ENCODE data around the gene PPM1M.
"Not testable (repeated sequence)": the region's sequence is repeated elsewhere in the genome, so short reads cannot be mapped to it uniquely, and the experiment has no call there.

The PPM1M gene

DNA sequence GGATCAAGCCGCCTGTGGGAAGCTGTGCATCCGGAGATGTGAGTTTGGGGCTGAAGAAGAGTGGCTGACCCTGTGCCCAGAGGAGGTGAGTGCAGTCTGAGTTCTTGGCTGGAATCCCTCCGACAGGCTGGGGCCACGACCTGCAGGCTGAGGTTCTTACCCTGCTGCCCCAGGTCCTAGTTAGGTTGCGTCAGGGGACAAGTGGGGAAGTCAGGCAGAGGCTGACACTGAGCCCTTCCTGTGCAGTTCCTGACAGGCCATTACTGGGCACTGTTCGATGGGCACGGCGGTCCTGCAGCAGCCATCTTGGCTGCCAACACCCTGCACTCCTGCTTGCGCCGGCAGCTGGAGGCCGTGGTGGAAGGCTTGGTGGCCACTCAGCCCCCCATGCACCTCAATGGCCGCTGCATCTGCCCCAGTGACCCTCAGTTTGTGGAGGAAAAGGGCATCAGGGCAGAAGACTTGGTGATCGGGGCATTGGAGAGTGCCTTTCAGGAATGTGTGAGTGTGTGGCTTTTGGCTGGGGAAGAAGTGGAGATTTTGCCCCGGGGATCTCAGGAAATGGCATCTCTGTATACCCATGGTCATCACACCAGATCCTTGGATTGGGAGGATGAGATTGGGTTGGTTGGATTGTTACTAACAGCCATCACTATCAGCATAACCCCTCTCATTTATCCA lies 1.3 kb downstream of the PPM1M start:
- no peak for DNase-seq (ENCODE audit: low read depth)

DNA sequence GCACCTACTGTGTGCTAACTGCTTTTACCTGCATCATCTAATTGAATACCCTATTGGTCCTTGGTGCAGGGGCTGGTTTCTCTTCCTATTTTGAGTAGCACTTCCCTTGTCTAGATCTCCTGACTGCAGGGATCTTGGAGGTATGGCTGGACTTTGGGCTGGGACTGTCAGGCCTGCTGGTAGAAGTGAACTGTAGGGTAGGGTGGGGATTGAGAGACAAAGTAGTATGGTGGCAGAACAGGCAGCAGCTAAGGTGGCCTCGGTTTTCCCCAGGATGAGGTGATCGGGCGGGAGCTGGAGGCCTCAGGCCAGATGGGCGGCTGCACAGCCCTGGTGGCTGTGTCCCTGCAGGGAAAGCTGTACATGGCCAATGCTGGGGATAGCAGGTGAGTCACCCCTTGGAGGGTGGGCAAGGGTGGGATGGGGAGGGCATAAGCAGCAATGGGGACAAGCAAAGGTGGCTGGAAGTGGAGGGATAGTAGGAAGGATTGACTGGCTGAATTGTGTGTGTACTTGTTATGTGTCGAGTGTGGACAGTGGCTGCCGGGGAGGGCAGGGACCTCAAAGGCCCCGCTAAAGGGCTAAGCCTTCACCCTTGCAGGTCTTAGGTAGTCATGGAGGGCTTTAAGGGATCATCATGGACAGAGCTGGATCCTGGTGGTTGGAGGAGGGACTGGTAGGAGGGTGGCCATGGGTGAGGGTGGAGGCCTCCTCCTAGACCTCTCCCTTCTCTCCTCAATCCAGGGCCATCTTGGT lies 2.0 kb downstream of the PPM1M start:
- DNase-seq (ENCODE audit: low read depth) = no peak

DNA sequence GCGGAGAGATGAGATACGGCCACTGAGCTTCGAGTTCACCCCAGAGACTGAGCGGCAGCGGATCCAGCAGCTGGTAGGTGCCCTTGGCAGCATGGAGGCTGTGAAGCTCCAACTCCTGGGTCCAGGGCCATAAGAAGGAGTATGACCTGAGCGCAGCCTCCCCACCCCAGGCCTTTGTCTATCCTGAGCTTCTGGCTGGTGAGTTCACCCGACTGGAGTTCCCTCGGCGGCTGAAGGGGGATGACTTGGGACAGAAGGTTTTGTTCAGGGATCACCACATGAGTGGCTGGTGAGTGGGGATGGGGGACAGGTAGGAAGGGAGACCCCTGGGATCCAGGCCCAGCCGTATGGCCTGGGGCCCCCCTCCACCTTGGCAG lies 2.6 kb downstream of the PPM1M start:
- DNase-seq (ENCODE audit: low read depth) = no peak

DNA sequence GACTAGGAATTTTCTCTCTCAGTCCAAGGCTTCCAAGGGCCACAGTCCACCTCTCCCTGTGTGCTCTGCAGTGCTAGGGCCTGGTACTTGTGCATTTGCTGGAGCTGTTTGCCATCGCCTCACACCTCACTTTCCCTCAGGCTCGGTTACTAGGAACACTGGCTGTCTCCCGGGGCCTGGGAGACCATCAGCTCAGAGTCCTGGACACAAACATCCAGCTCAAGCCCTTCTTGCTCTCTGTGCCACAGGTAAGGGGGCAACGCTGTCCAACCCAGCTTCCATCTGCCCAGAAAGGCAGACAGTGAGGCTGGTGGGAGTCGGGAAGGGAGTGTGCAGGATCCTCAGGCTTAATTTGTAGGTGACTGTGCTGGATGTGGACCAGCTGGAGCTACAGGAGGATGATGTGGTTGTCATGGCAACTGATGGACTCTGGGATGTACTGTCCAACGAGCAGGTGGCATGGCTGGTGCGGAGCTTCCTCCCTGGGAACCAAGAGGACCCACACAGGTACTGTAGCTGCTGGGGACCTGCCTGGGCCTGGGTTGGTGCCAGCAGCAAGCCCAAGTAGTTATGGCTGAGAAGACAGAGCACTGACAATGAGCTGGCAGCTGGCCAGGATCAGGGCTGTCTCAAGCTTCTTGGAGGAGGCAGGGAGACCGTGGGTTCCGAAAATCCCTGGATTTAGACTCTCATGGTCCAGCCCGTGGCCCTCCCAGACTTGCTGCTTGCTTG lies 3.4 kb downstream of the PPM1M start:
- DNase-seq (ENCODE audit: low read depth) = no peak

DNA sequence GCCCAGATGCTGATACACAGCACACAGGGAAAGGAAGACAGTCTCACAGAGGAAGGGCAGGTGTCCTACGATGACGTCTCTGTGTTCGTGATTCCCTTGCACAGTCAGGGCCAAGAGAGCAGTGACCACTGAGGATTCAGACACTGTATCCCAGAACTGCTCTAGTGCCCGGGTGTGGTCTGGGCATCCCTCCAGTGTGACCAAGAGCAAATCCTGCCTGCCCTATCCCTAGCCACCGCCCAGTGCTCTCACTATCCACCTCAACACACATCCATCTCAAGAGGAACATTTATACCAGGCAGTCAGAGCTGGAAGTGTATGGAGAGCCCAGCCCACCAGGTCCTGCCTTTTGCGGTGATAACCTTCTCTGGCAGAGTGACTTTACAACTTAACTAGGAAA lies 4.1 kb downstream of the PPM1M start:
- no peak for DNase-seq (ENCODE audit: low read depth)

DNA sequence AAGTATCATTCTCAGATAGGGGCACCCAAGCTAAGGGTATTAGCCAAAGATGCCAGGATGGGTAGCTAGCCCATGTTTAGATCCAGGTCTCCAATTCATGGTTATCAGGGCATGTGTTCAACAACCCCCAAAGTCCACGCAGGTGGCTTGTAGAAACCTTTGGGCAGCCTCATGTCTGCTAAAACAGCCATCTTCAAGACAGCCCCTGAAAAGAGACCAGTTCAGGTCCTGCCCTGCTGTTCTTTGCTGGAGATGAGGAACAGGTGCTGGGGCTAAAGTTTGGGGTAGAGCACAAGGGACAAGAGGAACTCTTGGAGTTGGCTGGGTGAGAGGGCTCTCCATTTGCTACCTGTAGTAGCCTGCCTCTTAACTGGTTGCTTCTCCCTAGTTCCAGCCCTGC lies 4.6 kb downstream of the PPM1M start:
- no peak for DNase-seq (ENCODE audit: low read depth)

DNA sequence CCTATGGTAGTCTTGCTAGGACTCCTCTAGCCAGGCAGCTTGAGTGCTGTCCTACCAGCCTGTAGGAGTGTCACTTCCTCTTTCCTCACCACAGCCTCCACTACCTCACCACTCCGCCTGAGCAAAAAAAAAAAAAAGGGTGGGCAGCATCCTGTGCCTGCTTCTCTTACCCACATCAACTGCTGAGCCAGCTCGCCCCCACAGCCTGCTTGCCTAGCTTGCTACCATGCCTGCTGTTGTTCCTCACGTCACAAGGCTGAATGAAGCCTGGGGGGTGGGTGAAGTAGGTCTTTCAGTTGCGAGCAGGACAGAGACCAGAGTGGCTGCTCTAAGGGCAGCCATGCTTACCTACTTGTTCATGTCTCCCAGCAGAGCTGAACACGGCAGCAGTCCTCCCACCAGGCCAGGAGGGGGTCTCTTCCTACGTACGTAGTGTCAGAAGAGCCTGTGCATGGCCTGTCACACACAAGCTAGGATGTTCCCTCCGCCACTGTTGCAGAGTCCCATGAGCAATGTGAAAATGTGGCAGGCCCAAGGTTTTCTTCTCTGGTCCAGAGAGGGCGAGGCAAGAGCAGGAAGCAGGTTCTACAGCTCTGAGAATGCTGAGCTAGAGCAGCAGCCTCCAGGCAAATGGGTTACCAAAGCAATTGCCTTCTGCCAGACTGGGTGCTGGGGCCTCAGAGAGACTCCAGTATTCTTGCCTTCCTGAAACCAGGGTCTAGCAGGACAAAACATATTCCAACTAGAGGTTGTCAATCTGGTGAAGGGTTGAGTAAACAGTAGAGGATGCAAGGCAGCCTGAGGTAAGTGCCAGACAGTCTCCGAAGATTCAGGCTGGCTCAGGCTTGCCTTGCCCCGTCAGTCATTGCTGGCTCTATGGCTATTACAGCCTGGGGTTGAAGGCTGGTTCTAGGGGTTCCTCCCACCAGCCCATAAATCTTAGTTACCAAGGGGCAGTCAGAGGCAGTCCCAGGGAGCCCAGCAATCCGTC lies 8.1 kb downstream of the PPM1M start:
- no peak for DNase-seq (ENCODE audit: low read depth)

DNA sequence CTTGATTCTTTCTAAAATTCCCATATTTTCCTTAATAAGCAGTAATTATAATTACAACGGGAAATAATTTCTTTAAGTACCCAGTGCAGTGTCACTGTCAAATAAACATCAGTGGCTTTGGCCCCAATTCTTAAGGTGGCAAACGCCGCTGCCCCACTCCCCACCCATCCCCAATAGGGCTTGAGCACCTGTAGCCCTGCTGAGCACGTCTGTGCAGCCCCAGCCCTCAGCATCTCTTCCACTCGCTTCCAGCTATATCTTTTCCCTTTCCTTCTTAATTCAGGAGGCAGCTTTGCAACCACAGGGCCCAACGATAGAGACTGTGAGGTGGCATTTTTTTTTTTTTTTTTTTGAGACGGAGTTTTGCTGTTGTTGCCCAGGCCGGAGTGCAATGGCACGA lies 9.0 kb downstream of the PPM1M start:
- DNase-seq (ENCODE audit: low read depth) = no peak

DNA sequence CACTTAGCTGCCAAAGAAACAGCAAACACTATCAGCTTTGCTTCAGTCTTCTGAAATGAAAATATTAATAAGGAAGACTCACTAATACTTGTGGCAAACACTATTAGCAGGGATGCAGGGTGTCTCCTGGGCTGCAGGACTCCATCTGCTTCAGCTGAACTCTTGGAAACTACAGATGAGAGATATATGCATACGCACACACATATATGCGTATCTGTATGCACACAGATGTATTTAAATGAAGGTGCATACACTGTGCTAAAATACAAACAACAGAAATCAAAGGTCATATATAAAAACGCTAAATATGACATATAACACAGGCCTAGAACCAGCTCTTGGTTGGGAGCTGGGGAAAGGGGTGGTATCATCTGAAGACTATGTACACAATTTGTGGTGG lies 10.6 kb downstream of the PPM1M start:
- DNase-seq (ENCODE audit: low read depth) = no peak

DNA sequence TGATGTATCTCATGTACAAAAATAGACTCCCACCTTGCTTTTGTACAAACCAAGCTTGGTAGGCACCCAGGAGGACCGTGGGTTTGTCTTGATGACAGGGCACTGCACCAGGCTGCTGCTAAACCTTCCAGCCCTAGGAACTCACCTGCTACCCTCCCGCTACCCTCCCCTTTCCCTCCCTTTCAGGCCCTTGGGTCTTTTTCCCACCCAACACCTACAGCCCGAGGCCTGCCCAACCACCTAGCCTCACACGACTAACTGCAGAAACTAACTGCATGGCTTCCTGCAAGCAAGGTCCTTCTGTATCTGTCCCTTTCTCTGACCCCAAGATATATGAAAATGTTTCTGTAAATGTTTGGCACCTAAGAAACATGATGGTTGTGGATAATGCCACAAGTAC lies 11.1 kb downstream of the PPM1M start:
- DNase-seq (ENCODE audit: low read depth) = no peak

DNA sequence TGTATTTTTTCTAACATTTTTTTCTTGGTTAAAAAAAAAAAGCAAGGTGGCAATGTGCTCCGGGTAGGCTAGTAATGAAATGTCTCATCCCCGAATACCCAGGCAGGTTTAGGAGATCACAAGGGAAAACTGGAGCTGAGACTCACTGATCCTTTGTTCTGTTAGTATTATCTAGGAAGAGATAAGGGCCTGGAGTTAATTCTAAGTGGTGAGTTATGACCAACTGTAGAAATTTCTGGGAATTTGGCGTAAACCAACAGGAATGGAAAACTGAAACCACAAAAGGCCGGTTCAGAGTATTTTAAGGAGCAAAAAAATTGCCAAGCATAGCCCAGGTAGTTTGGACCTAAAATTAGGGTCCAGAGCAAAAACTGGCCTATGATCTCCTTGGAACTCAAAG lies 12.4 kb downstream of the PPM1M start:
- no peak for DNase-seq (ENCODE audit: low read depth)

DNA sequence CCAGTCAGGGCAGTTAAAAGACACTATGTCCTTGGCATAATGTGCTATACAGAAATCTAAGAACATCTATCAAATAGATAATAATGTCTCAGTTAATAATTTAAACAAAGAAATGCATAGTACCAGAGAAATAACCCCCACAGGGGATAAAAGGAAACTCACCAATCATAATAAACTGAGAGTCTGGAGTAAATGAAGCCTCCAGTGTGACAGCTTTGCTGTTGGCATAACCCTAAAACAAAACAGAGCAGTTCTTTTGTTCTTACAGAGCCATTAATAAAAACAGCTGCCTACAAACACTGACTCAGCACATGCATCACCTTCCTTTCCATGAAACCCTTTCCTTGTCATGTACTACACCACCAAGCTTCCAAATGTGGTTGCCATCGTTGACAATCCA lies 13.5 kb downstream of the PPM1M start:
- DNase-seq (ENCODE audit: low read depth) = no peak

DNA sequence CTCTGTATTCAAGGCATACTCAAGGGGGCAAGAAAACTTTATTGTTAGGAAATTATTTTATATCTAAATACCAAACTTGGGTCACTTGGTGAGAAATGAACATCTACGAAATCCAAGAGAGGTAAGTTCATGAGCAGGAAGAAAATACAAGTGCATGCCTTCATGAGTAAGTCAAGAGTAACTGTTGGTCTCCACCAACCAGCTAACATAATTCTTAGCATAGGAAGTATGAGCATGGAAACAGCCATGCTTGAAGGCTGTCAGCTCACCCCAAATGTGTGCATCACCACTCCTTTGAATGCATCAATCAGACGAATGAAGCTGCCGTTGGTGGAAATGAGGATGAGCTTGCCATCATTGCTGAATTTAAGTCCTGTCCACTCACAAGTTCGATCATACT lies 13.9 kb downstream of the PPM1M start:
- no peak for DNase-seq (ENCODE audit: low read depth)

DNA sequence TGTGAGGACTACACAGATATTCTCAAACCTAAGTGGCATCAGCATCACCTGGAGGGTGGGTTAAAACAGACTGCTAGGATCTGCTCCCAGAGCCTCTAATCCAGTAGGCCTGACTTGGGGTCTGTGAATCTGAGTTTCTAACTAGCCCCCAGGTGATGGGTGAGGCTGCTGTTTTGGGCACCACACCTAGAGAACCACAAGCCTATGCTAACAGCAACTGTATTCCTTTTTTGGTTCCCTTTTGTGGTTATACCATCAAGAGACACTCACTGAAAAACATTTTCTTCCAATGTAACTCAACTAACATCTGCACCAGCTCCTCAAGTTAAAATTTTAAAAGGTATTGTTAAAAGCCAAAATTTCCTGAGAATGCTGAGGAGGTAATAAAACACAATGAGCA lies 16.9 kb downstream of the PPM1M start:
- no peak for DNase-seq (ENCODE audit: low read depth)

DNA sequence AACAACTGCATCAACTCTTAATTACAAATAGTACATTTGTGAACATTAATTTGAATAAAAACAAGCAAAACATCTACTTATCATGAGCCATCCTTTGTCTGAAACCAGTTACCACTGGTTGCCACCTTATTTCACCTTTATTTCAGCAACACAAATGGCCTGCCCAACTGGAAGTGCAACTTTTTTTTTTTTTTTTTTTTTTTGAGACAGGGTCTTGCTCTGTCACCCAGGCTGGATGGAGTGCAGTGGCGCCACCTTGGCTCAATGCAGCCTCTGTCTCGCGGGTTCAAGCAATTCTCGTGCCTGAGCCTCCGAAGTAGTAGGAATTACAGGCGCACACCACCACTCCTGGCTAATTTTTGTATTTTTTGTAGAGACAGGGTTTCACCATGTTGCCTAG lies 19.8 kb downstream of the PPM1M start:
- no peak for DNase-seq (ENCODE audit: low read depth)

DNA sequence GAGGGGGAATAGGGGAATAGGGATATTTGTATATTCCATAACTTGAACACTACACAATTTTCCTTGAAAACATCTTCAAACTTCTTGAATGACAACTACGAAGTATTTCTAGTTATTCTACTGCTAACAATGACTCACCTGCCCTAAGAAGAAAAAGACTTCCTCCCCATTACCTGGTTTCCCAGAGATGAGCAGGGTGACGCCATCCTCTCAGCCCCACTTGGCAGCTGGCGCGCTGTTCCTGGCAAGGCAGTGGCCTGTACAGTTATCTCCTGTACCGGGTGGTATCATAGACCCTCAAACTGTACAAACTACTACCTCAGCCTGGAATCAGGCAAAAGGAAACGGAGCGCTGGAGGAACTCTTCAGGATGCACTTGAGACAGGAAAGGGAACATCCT lies 22.5 kb downstream of the PPM1M start:
- DNase-seq (ENCODE audit: low read depth) = no peak

DNA sequence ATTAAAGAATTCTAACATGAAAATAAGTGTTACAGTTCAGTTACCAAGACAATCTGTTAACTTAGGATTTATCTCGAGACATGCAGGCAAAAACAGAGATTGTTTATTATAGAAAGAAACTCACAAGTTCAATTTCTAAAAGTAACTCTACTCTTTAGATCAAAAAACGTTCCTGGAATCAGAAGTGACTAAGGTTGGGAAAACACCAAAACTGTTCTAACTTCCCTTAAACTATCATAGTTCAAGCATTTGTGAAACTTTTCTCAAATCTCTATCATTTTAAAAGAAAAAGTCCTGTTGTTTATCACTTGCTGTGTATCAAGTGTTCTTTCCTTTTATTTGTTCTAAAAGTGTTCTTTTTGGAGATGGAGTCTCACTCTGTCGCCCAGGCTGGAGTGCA lies 24.2 kb downstream of the PPM1M start:
- DNase-seq (ENCODE audit: low read depth) = no peak

DNA sequence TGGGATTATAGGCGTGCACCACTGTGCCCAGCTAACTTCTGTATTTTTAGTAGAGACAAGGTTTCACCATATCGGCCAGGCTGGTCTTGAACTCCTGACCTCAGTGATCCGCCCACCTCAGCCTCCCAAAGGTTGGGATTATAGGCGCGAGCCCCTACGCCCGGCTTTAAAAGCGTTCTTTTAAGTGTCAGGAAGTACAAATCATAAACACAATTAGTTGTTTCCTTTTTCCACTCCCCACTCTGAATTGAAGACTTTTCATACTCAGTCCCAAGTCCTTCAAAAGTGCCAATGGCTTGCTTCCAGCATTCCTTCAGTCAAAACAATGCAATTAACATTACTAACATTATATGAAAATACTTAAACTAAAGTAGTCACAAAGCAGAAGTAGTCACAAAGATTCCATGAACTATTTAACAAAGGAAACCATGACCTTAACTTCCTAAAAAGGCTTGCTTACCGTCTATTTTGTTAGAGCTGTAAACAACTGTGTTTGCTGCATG lies 24.7 kb downstream of the PPM1M start:
- peak; percentile 69 for DNase-seq (ENCODE audit: low read depth)

DNA sequence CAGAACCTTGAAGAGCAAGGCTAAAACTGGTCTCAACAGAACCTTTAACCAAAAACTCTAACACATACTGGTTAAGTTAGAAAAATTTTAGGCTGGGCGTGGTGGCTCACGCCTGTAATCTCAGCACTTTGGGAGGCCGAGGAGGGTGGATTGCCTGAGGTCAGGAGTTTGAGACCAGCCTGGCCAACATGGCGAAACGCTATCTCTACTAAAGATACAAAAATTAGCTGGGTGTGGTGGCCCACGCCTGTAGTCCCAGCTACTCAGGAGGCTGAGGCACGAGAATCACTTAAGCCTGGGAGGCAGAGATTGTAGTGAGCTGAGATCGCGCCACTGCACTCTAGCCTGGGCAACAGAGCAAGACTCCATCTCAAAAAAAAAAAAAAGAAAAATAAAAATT lies 26.6 kb downstream of the PPM1M start:
- DNase-seq (ENCODE audit: low read depth) = not testable (repeated sequence)

DNA sequence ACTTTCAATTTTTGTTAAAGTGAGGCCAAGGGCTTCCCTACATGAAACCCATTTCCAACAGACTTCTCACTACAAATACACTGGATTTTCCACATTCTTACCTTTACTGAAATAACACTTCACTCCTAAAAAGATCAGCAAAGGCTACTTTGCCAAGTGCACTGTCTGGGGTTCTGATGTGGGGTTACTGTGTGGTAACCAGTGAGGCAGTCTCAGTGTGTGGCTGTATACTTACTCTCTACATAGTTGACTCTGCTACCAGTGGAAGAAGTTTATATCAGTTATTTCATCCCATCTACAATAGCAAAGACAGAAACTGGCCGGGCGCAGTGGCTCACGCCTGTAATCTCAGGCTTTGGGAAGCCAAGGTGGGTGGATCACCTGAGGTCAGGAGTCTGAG lies 27.3 kb downstream of the PPM1M start:
- no peak for DNase-seq (ENCODE audit: low read depth)

DNA sequence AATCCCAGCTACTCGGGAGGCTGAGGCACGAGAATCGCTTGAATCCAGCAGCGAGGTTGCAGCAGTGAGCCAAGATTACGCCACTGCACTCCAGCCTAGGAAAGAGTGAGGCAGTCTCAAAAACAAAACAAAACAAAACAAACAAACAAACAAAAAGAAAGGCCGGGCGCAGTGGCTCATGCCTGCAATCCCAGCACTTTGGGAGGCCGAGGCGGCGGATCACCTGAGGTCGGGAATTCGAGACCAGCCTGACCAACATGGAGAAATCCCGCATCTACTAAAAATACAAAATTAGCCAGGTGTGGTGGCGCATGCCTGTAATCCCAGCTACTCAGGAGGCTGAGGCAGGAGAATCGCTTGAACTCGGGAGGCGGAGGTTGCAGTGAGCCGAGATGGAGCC lies 29.2 kb downstream of the PPM1M start:
- not testable (repeated sequence) for DNase-seq (ENCODE audit: low read depth)

All from EH (cell line).